ENCODE data around the gene NEXN. TPM values are rescaled to one million over a fixed set of nuclear protein-coding genes. Genes with fewer than 3 reads are reported as not detected.

Gene NEXN
- total and polyA plus RNA-seq, 2 of the 8 experiments (the other 6 are each of a cell fraction or from before 2014, with no cell fraction given), result 0.20 to 2.9 TPM

DNA sequence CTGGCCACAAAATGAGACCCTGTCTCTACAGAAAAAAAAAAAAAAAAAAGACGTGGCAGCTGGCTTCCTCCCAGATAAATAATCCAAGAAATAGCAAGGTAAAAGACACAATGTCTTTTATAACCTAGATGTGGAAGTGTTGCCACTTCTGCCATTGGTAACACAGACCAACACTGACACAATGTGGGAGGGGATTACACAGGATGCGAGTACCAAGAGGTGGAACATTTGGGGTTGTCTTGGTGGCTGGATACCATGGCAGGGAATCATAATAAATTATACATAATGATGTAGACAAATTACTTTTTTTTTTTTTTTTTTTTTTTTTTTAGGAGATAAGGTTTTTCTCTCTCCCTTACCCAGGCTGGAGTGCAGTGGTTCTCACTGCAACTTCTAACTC, 6.0 kb upstream of the NEXN start:
- Histone ChIP-seq H2AK5ac (ENCODE audit: low read depth, low read length) (no peak overlapping the region), H3K23ac (ENCODE audit: insufficient read length) (no peak overlapping the region), H4K8ac (ENCODE audit: extremely low read depth, insufficient read depth, low read length) (no peak overlapping the region), H2AFZ (ENCODE audit: low read length) (no peak overlapping the region), H3K4me3 (ENCODE audit: extremely low read depth in 1 of 4, insufficient read depth in 2 of 4, low read depth in 3 of 4, low read length in 4 of 4) (no peak overlapping the region), H4K91ac (replicated peaks; ENCODE audit: insufficient read length, low read length) (no peak overlapping the region), H3K4me2 (ENCODE audit: insufficient read depth in 1 of 2, low read depth in 2 of 2, low read length in 2 of 2) (no peak overlapping the region), H3K14ac (ENCODE audit: insufficient read length) (no peak overlapping the region), H3K4me1 (replicated peaks in 1 of 4; ENCODE audit: control insufficient read depth in 3 of 4, insufficient read depth in 4 of 4, low read length in 3 of 4) (no peaks in the 10 kb centered on the region), H3K27me3 (replicated peaks in 1 of 4; ENCODE audit: control insufficient read depth in 3 of 4, extremely low read depth in 1 of 4, insufficient read depth in 3 of 4, low read length in 3 of 4) (no peaks in the 10 kb centered on the region), H3K4ac (replicated peaks; ENCODE audit: insufficient read length, low read depth, low read length) (no peak overlapping the region), H3K18ac (ENCODE audit: extremely low read depth, low read length) (no peak overlapping the region), H3K79me1 (ENCODE audit: low read depth, low read length) (no peaks in the 10 kb centered on the region), H2BK12ac (ENCODE audit: low read depth, low read length) (no peak overlapping the region), H3K23me2 (ENCODE audit: low read depth, low read length) (no peaks in the 10 kb centered on the region), H2BK120ac (replicated peaks; ENCODE audit: low read depth, low read length) (no peak overlapping the region), H3K56ac (replicated peaks; ENCODE audit: insufficient read length, low read depth, low read length) (no peak overlapping the region), H3K79me2 (ENCODE audit: control insufficient read depth in 1 of 2, insufficient read depth in 2 of 2, low read length in 2 of 2) (no peaks in the 10 kb centered on the region), H2BK5ac (ENCODE audit: low read depth, low read length) (no peak overlapping the region), H2BK15ac (ENCODE audit: low read length) (no peak overlapping the region), H3K36me3 (ENCODE audit: control insufficient read depth in 2 of 4, insufficient read depth in 4 of 4, low read length in 3 of 4) (no peaks in the 10 kb centered on the region), H4K20me1 (replicated peaks in 1 of 2; ENCODE audit: control insufficient read depth in 1 of 2, insufficient read depth in 2 of 2, low read length in 2 of 2) (no peaks in the 10 kb centered on the region), H3K9me3 (ENCODE audit: insufficient read depth in 2 of 2, low read depth in 1 of 2, low read length in 1 of 2) (no peaks in the 10 kb centered on the region), H3K9ac (replicated peaks in 1 of 4; ENCODE audit: extremely low read depth in 1 of 4, low read depth in 3 of 4, low read length in 3 of 4) (no peak overlapping the region), H2BK20ac (ENCODE audit: low read length) (no peak overlapping the region), H3K27ac (ENCODE audit: low read depth, low read length) (no peak overlapping the region), H4K5ac (ENCODE audit: insufficient read length, low read depth, low read length) (no peak overlapping the region)
- DNase-seq (ENCODE audit: low read depth in 1 of 2, low spot score in 2 of 2) (no peak), FAIRE-seq (no peak)
- 97% methylated on average over 2 of the region's 2 CpGs; no CpG with 5 or more reads in 1 of the 2 experiments for WGBS, 2 experiments (ENCODE audit: extremely low coverage in 1 of 2, insufficient coverage in 1 of 2, insufficient read length in 1 of 2, insufficient replicate concordance in 2 of 2, low coverage in 1 of 2, low lambda C conversion rate in 2 of 2, missing lambda C conversion rate in 1 of 2)
- POLR2A ChIA-PET (ENCODE audit: partially characterized antibody), result no interaction called here
- CTCF ChIA-PET (ENCODE audit: partially characterized antibody), result interaction anchor here (0.7 kb wide), 2 partner anchors 122 to 670 kb away, joined by 4 to 5 read pairs; no protein-coding TSS in a partner anchor
- TF ChIP-seq CTBP2 (IDR thresholded peaks at IDR 0.05; ENCODE audit: borderline replicate concordance, insufficient read depth, insufficient read length, low read length) (no peak), CBX5 (IDR thresholded peaks at IDR 0.05; ENCODE audit: low read depth, low read length) (no peak), MAFK (IDR thresholded peaks at IDR 0.05; ENCODE audit: low read depth, low read length) (no peak), SIN3A (conservative IDR thresholded peaks at IDR 0.05 in 1 of 2, IDR thresholded peaks at IDR 0.05 in 1 of 2; ENCODE audit: low read depth in 1 of 2, low read length in 2 of 2) (no peak), CEBPB (IDR thresholded peaks at IDR 0.05; ENCODE audit: low read depth, low read length) (no peak), BRCA1 (IDR thresholded peaks at IDR 0.05; ENCODE audit: low read depth, low read length) (no peak), POLR2AphosphoS5 (IDR thresholded peaks at IDR 0.05; ENCODE audit: low read depth, low read length) (no peak), SRF (IDR thresholded peaks at IDR 0.05; ENCODE audit: low read depth, low read length) (no peak), GTF2F1 (IDR thresholded peaks at IDR 0.05; ENCODE audit: borderline replicate concordance, low read depth, low read length) (no peak), JUND (IDR thresholded peaks at IDR 0.05; ENCODE audit: low read length) (no peak), HDAC2 (IDR thresholded peaks at IDR 0.05; ENCODE audit: borderline replicate concordance in 1 of 2, low read depth in 2 of 2, low read length in 2 of 2) (no peak), KDM4A (IDR thresholded peaks at IDR 0.05; ENCODE audit: low read depth, low read length, severe bottlenecking) (no peak), SAP30 (IDR thresholded peaks at IDR 0.05; ENCODE audit: insufficient read depth, insufficient replicate concordance, low read length) (no peak)
- TF ChIP-seq, protein P1, sequence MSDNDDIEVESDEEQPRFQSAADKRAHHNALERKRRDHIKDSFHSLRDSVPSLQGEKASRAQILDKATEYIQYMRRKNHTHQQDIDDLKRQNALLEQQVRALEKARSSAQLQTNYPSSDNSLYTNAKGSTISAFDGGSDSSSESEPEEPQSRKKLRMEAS (IDR thresholded peaks at IDR 0.05), result no peak
